ENCODE data around the gene PPP2R3B.
"Not testable (repeated sequence)": the region's sequence is repeated elsewhere in the genome, so short reads cannot be mapped to it uniquely, and the experiment has no call there.

Gene PPP2R3B

DNA sequence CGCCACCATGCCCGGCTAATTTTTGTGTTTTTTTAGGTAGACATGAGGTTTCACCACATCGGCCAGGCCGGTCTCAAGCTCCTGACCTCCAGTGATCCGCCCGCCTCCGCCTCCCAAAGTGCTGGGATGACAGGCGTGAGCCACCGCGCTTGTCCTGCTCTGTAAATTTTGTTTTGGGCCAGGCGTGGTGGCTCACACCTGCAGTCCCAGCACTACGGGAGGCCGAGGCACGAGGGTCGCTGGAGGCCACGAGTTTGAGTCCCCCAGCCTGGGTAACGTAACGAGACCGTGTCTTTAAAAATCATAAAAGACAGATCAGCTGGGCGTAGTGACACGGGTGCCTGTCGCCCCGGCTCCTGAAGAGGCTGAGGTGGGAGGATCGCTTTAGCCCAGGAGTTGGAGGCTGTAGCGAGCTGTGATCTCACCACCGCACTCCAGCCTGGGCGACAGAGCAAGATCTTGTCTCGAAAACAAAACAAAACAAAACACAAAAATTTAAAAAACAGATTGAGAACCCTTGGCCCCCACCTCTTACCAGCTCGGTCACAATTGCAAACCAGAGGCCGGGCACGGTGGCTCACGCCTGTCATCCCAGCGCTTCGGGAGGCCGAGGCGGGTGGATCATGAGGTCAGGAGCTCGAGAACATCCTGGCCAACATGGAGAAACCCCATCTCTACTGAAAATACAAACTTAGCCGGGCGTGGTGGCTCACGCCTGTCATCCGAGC is 34.0 kb upstream of the PPP2R3B start:
- intact Hi-C loops (cut with micrococcal nuclease): no loop called here
- Mint-ChIP-seq H3K27me3 (peaks cover 1% of the 10 kb centered on the region), H3K4me3 (no peak overlapping the region), H3K36me3 (ENCODE audit: low read depth) (no peaks in the 10 kb centered on the region), H3K27ac (no peak overlapping the region), H3K9me3 (no peaks in the 10 kb centered on the region), H3K4me1 (ENCODE audit: low read depth) (no peaks in the 10 kb centered on the region)

DNA sequence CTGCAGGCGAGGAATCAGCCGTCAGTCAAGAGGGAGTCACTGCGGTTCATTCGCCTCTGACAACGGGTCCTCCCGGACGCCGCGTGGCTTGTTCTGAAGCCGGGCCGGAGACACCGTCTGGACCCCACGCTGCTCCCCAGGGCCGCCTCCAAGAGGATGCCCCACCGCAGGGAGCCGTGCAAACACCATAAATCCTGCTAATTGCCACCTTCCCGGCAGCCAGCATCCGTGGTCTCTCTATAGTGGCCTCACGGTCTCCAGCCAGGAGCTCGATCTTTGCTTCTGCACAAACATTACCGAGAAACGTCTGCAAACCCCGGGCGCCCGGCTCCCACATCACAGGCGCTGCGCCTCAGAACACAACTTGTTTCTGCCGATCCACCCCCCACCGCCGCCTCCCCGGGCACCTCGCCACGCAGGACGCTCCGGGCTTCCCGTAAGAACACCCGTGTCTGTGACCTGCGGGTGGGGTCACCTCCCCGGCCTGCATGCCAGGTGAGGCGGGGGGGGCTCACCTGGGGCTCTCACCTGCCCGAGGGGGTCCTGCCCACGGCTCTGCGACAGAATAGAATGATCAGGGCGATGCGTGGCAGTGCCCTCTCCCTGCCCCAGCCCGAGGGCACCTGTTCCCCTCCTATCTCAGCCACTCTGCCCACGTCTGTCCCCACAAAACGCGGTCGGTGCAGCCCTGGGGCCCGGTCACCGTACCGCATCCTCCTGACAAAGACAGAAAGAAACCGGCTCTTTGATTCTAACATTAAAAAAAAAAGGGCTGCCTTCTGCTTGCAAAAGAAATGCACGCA is 32.4 kb upstream of the PPP2R3B start:
- Mint-ChIP-seq H3K36me3 (ENCODE audit: low read depth) (no peaks in the 10 kb centered on the region), H3K27me3 (peaks cover 6% of the 10 kb centered on the region), H3K27ac (no peak overlapping the region), H3K9me3 (no peaks in the 10 kb centered on the region), H3K4me1 (ENCODE audit: low read depth) (no peaks in the 10 kb centered on the region), H3K4me3 (no peak overlapping the region)
- intact Hi-C loops (cut with micrococcal nuclease): no loop called here

DNA sequence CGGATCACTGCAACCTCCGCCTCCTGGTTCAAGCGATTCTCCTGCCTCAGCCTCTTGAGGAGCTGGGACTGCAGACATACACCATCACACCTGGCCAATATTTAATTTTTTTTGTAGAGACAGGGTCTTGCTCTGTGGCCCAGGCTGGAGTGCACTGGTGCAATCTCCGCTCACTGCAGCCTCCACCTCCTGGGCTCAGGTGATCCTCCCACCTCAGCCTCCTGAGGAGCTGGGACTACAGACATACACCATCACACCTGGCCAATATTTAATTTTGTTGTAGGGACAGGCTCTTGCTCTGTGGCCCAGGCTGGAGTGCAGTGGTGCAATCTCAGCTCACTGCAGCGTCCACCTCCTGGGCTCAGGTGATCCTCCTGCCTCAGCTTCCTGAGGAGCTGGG is 28.8 kb upstream of the PPP2R3B start:
- H3K4me3 Mint-ChIP-seq; H3K9me3 Mint-ChIP-seq; H3K4me1 Mint-ChIP-seq (ENCODE audit: low read depth); intact Hi-C loops (cut with micrococcal nuclease); H3K36me3 Mint-ChIP-seq (ENCODE audit: low read depth); H3K27ac Mint-ChIP-seq: not testable (repeated sequence)
- peaks cover 21% of the 10 kb centered on the region for H3K27me3 Mint-ChIP-seq

DNA sequence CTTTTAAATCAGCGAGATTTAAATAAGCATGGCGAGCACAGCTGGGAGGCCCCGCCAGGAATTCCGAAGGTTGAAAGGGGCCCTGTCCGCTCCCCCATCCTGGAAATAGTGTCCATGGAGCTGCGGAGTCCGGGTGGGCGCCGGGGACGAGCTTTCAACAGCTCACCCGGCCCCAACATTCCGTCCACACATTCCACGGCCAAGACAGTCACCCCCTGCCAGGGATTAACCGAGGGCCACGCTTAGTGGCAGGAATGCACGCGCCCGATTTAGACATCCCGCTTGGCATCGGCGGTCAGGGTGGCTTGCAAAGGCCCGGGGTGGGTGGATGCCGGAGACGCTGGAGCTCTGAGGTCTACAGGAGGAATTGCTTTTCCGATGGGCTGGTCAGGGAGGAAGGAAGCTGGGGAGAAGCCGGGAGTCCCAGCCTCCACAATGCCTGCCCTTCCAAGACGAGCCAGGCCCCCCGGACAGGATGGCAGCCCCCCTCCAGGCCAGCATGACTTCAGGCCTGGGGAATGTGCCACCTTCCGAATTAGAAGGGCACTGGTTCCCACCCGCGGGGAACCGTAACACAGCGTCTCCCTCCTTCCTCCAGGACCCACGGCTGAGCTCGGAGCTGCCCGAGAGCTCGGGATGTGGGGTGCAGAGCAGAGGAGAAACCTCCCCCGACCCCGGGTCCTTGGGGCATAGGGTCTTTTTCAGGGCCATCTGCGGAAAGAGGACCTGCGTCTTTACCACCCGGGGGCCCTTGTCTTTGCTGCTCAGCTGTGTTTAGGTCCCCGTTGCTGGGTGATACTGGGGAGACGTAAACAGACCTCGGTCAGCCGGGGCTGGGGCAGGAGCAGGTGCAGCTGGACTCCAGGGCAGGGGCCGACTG is 26.9 kb upstream of the PPP2R3B start:
- Mint-ChIP-seq H3K9me3 (peaks cover 9% of the 10 kb centered on the region), H3K27me3 (peaks cover 21% of the 10 kb centered on the region), H3K4me1 (ENCODE audit: low read depth) (peaks cover 6% of the 10 kb centered on the region), H3K4me3 (no peak overlapping the region), H3K27ac (no peak overlapping the region), H3K36me3 (ENCODE audit: low read depth) (peaks cover 7% of the 10 kb centered on the region)
- intact Hi-C loops (cut with micrococcal nuclease): no loop called here

DNA sequence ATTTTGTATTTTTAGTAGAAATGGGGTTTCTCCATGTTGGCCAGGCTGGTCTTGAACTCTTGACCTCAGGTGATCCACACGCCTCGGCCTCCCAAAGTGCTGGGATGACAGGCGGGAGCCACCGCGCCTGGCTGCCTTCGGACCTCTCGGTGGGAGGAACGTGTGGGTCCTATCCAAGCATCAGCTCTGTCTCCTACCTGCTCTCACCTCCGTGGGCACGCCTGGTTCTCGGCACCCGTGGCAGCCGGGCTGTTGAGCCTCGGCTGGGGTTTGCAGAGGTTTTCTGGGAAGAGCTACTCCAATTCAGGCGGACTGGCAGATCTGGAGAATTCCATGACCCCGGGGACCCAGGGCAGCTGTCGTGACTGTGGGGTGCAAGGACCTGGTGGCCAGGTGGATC is 23.6 kb upstream of the PPP2R3B start:
- no peak overlapping the region for H3K27ac Mint-ChIP-seq
- peaks cover 21% of the 10 kb centered on the region for H3K27me3 Mint-ChIP-seq
- peaks cover 14% of the 10 kb centered on the region for H3K36me3 Mint-ChIP-seq (ENCODE audit: low read depth)
- intact Hi-C loops (cut with micrococcal nuclease): no loop called here
- no peak overlapping the region for H3K4me3 Mint-ChIP-seq
- H3K9me3 Mint-ChIP-seq: peaks cover 9% of the 10 kb centered on the region
- peaks cover 6% of the 10 kb centered on the region for H3K4me1 Mint-ChIP-seq (ENCODE audit: low read depth)

DNA sequence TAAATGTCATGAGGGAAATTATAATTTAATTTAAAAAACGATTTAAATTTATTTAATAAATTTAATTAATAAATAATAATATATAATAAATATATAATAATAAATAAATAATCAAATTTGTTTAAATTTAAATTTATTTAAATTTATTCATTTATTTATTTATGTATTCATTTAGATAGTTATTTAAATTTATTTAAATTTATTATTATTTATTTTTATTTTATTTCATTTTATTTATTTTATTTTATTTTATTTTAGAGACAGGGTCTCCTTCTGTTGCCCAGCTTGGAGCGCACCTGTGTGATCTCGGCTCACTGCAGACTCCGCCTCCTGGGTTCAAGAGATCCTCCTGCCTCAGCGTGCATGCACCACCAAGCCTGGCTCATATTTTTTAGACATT is 18.4 kb upstream of the PPP2R3B start:
- peaks cover 14% of the 10 kb centered on the region for H3K36me3 Mint-ChIP-seq (ENCODE audit: low read depth)

DNA sequence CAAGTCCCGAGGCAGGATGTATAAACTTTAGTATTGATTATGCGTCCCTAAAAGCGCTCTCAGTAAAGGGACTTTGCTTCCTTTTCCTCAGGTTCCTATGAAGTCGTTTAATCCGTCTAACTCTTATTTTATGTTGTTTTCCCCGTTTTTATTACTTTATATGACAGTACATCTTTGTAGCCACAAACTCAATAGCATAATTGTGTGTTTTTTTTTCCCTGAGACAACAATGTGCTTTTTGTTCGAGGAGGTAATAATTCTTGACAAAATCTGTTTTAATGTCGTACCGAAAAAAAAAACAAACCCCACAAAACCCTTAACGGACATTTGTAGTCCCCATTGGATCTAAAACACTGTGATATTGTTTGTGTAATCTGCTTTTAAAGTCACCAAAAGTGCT is 17.9 kb upstream of the PPP2R3B start:
- H3K36me3 Mint-ChIP-seq (ENCODE audit: low read depth): peaks cover 14% of the 10 kb centered on the region
- H3K4me1 Mint-ChIP-seq (ENCODE audit: low read depth): no peaks in the 10 kb centered on the region
- H3K27me3 Mint-ChIP-seq: no peaks in the 10 kb centered on the region
- peaks cover 9% of the 10 kb centered on the region for H3K9me3 Mint-ChIP-seq
- H3K4me3 Mint-ChIP-seq: no peak overlapping the region
- H3K27ac Mint-ChIP-seq: no peak overlapping the region
- intact Hi-C loops (cut with micrococcal nuclease): no loop called here

More for the DNA sequence above, 18.4 kb upstream of the PPP2R3B start:
- peaks cover 9% of the 10 kb centered on the region for H3K9me3 Mint-ChIP-seq
- H3K27me3 Mint-ChIP-seq: no peaks in the 10 kb centered on the region
- no peak overlapping the region for H3K27ac Mint-ChIP-seq
- H3K4me1 Mint-ChIP-seq (ENCODE audit: low read depth): no peaks in the 10 kb centered on the region
- no peak overlapping the region for H3K4me3 Mint-ChIP-seq
- intact Hi-C loops (cut with micrococcal nuclease): no loop called here

DNA sequence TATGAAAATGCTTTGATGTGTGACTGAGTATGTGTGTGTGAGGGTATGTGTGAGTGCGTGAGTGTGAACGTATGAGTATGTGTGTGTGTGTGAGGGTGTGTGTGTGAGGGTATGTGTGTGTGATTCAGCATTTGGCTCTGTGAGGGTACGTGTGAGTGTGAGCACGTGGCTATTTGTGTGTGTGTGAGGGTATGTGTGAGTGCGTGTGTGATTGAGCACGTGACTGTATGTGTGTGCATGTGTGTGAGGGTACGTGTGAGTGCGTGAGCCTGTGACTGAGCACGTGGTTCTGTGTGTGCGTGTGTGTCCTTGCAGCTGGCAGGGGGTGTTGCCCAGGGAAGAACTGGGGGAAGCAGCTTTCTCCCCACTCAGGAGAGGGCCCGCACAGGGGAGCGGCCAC is 16.1 kb upstream of the PPP2R3B start:
- Mint-ChIP-seq H3K27ac (no peak overlapping the region), H3K4me1 (ENCODE audit: low read depth) (no peaks in the 10 kb centered on the region), H3K9me3 (no peaks in the 10 kb centered on the region), H3K36me3 (ENCODE audit: low read depth) (peaks cover 8% of the 10 kb centered on the region), H3K27me3 (no peaks in the 10 kb centered on the region), H3K4me3 (no peak overlapping the region)
- intact Hi-C loops (cut with micrococcal nuclease): no loop called here

DNA sequence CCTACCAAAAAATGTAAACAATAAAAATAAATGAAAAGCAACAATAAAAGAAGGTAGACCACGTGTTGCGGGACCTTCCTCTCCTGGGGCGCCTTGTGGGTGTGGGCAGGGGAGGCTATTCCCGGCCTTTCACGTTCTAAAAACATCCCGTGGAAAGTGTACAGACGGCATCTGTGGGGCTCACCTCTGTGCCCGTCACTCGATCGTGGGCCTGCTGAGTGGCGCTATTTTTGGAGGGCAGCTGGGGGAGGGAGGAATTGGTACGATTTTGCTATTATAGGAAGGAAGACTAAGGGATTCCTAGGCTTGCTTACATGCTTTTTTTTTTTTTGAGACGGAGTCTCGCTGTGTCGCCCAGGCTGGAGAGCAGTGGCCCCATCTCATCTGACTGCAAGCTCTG is 13.6 kb upstream of the PPP2R3B start:
- Mint-ChIP-seq H3K27me3 (no peaks in the 10 kb centered on the region), H3K9me3 (no peaks in the 10 kb centered on the region), H3K4me3 (no peak overlapping the region), H3K36me3 (ENCODE audit: low read depth) (no peaks in the 10 kb centered on the region), H3K27ac (no peak overlapping the region), H3K4me1 (ENCODE audit: low read depth) (no peaks in the 10 kb centered on the region)
- intact Hi-C loops (cut with micrococcal nuclease): no loop called here

DNA sequence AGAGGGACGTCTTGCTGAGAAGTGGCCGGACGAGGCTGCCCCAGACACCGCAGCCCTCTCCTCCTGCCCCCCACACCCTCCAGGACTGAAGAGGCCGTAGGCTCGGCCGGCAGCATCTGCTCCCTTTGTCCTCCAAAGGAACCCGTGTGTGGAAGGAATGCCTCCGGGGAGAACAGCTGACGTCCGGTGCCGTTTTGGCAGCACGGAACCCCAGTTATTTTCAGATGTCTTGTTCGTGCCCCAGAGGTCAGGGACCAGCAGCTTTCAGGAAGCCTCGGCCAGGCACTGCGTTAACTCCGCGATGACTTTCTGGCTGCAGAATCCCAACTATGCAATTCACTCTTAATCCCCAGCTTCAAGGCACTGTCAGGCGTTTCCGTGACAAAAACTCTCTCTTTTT is 10.9 kb upstream of the PPP2R3B start:
- intact Hi-C loops (cut with micrococcal nuclease): no loop called here
- Mint-ChIP-seq H3K27me3 (no peaks in the 10 kb centered on the region), H3K27ac (no peak overlapping the region), H3K36me3 (ENCODE audit: low read depth) (no peaks in the 10 kb centered on the region), H3K4me3 (no peak overlapping the region), H3K4me1 (ENCODE audit: low read depth) (no peaks in the 10 kb centered on the region), H3K9me3 (no peaks in the 10 kb centered on the region)

DNA sequence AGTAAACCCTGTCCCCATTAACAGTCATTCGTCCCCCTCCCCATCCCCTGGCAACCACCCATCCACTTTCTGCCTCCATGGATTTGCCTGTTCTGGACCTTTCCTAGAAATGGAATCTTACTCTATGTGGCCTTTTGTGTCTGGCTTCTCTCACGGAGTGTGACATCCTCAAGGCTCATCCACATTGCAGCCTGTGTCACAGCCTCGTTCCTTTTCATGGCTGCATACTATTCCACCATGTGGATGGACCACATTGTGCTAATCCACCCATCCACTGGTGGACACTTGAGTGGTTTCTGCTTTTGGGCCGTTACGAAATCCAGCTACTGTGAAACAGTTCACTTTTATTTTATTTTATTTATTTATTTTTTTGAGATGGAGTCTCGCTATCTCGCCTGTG is 8.1 kb upstream of the PPP2R3B start:
- Mint-ChIP-seq H3K27ac (no peak overlapping the region), H3K4me1 (ENCODE audit: low read depth) (no peaks in the 10 kb centered on the region), H3K27me3 (no peaks in the 10 kb centered on the region), H3K9me3 (no peaks in the 10 kb centered on the region), H3K4me3 (no peak overlapping the region), H3K36me3 (ENCODE audit: low read depth) (no peaks in the 10 kb centered on the region)
- intact Hi-C loops (cut with micrococcal nuclease): no loop called here

DNA sequence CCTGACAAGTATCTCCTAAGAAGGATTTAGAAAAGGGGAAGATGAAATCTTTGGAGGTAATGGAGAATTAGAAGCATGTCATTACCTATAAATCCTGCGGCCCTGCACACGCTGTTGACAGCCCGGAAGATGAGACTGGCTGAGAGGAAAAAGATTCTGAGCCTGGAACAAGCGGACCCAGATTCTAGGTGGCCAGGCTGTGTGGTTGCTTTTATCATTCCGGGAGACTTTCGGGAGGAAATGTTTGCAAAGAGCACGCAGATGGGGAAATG is 5.8 kb upstream of the PPP2R3B start:
- H3K4me3 Mint-ChIP-seq: no peak overlapping the region
- H3K9me3 Mint-ChIP-seq: no peaks in the 10 kb centered on the region

DNA sequence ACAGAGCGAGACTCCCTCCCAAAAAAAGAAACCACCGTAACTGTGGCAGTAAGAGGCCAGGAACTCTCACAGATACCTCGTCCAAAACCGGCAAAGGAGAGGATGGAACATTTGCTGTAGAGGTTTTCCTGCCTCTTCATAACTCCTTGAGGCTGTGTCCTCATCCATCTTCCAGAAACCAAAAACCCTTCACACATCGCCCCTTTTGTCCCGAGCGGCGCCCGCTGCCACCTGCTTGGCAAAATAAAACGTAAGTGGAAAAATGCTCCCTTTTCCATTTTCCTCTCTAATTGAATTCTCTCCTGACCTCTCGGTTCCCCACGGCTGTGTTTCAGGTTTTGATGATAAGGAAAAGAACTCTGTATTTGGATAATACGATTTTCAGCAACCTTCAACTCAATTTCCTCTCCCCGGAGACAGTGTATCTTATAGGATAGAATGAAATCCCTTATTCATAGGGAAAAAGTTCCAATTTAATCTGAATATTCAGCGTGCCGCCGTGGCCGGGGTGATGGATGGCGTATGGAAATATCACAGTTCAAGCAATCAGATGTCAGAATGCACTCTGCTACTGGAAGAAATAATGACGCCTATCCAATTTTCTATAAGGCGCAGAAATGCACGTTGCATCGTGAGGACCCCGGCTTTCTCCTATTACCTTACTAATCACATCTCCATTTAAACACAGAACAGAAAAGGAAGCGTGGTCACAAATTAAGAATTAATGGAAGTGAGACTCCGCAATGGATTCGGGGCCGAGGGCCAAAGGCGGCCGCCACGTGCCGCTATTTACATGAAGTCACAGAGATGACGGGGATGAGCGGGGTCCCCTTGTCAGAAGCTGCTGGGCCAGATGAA is 5.2 kb upstream of the PPP2R3B start:
- Mint-ChIP-seq H3K27ac (no peak overlapping the region), H3K4me1 (ENCODE audit: low read depth) (no peaks in the 10 kb centered on the region), H3K4me3 (no peak overlapping the region), H3K36me3 (ENCODE audit: low read depth) (peaks cover 2% of the 10 kb centered on the region), H3K9me3 (no peaks in the 10 kb centered on the region), H3K27me3 (no peaks in the 10 kb centered on the region)
- intact Hi-C loops (cut with micrococcal nuclease): no loop called here

More for the DNA sequence above, 5.8 kb upstream of the PPP2R3B start:
- H3K27me3 Mint-ChIP-seq: no peaks in the 10 kb centered on the region
- H3K36me3 Mint-ChIP-seq (ENCODE audit: low read depth): no peaks in the 10 kb centered on the region
- intact Hi-C loops (cut with micrococcal nuclease): no loop called here
- H3K27ac Mint-ChIP-seq: no peak overlapping the region
- H3K4me1 Mint-ChIP-seq (ENCODE audit: low read depth): no peaks in the 10 kb centered on the region
